Measurements from ENCODE around the gene IER3.

IER3 gene

GRCh38 chr6:30775104-30775503, 30.8 kb upstream of the IER3 start:
- H3K27ac ChIP-seq, result no peak overlapping the region
- no peak for TF ChIP-seq CTCF (conservative IDR thresholded peaks at IDR 0.05)

- no peak for TF ChIP-seq CTCF (conservative IDR thresholded peaks at IDR 0.05)
- H3K27ac ChIP-seq, result no peak overlapping the region
Observed at GRCh38 chr6:30774701-30775100, 30.4 kb upstream of the IER3 start.

GRCh38 chr6:30770592-30770991, 26.2 kb upstream of the IER3 start:
- no peak overlapping the region for H3K27ac ChIP-seq
- TF ChIP-seq CTCF (conservative IDR thresholded peaks at IDR 0.05), result no peak

- no peak overlapping the region for H3K27ac ChIP-seq
- no peak for TF ChIP-seq CTCF (conservative IDR thresholded peaks at IDR 0.05)
Observed at GRCh38 chr6:30769853-30770524, 25.6 kb upstream of the IER3 start.

- H3K27ac ChIP-seq, result no peak overlapping the region
- TF ChIP-seq CTCF (conservative IDR thresholded peaks at IDR 0.05), result no peak
Observed at GRCh38 chr6:30769088-30769852, 24.9 kb upstream of the IER3 start.

GRCh38 chr6:30768634-30769087, 24.3 kb upstream of the IER3 start:
- H3K27ac ChIP-seq, result no peak overlapping the region
- no peak for TF ChIP-seq CTCF (conservative IDR thresholded peaks at IDR 0.05)

GRCh38 chr6:30767944-30768301, 23.6 kb upstream of the IER3 start:
- TF ChIP-seq CTCF (conservative IDR thresholded peaks at IDR 0.05), result no peak
- no peak overlapping the region for H3K27ac ChIP-seq
